Astrocyte (in vitro differentiated cells and primary cell): ENCODE results near the gene ZC3H7A.

Experiments
- CTCF ChIP-seq: IDR thresholded peaks from 2 replicates; pipeline ENCODE4 v1.5.1; 2011; ENCODE audit warnings: low read depth, mild to moderate bottlenecking, inconsistent platforms, low read length, moderate library complexity; ENCODE audit not compliant: insufficient read depth
- EZH2 ChIP-seq: IDR thresholded peaks from 2 replicates; pipeline ENCODE4 v1.6.1; 2012; ENCODE audit warnings: mild to moderate bottlenecking, low read length, inconsistent platforms; ENCODE audit not compliant: insufficient read depth

GRCh38 chr16:11719171-11719570 is 77.9 kb downstream of the ZC3H7A start:
- TF ChIP-seq CTCF = no peak
- TF ChIP-seq EZH2 = no peak
